GM12878 (cell line): ENCODE results near the gene FAM187B. TPM values are rescaled to one million over a fixed set of nuclear protein-coding genes. Genes with fewer than 3 reads are reported as not detected.

Source experiments
- CBFB ChIP-seq: IDR thresholded peaks from 2 replicates; pipeline ENCODE4 v1.6.1; 2016; ENCODE audit warnings: antibody characterized with exemption, low read depth
- CREM ChIP-seq: IDR thresholded peaks from 2 replicates; pipeline ENCODE4 v1.6.1; 2014; ENCODE audit warnings: antibody characterized with exemption, low read depth
- EGR1 ChIP-seq, 2 experiments: IDR thresholded peaks; 1 replicate in 1 of 2; 2 replicates in 1 of 2; pipeline ENCODE4 v1.6.1; 2011 to 2012; ENCODE audit warnings: low read depth in 2 of 2, low read length in 2 of 2, borderline replicate concordance in 1 of 2, mild to moderate bottlenecking in 1 of 2, moderate library complexity in 1 of 2
- FOS ChIP-seq: IDR thresholded peaks from 3 replicates; pipeline ENCODE4 v1.6.1; 2011; ENCODE audit warnings: borderline replicate concordance; ENCODE audit not compliant: insufficient read length; ENCODE audit errors: extremely low read depth
- KDM1A ChIP-seq: fragments of 200-600 bp; sonication (generic); IDR thresholded peaks from 2 replicates; pipeline ENCODE4 v1.6.1; 2016; ENCODE audit warnings: borderline replicate concordance
- MXI1 ChIP-seq: fragments of 150-350 bp; IDR thresholded peaks from 2 replicates; pipeline ENCODE4 v1.6.1; 2011; ENCODE audit warnings: low read depth, mild to moderate bottlenecking, inconsistent platforms, low read length, improper control_type of control experiment
- PML ChIP-seq: IDR thresholded peaks from 2 replicates; pipeline ENCODE4 v1.6.1; 2012; ENCODE audit warnings: low read length, inconsistent platforms
- RAD21 ChIP-seq: IDR thresholded peaks from 2 replicates; pipeline ENCODE4 v1.6.1; 2011; ENCODE audit warnings: mild to moderate bottlenecking, low read depth, low read length, moderate library complexity; ENCODE audit not compliant: insufficient read depth
- RELA ChIP-seq: fragments of 450-650 bp; IDR thresholded peaks from 2 replicates; pipeline ENCODE4 v1.8.0; 2014; ENCODE audit warnings: borderline replicate concordance; ENCODE audit not compliant: partially characterized antibody
- SRF ChIP-seq, 2 experiments: IDR thresholded peaks; 2 replicates each; pipeline ENCODE4 v1.6.1; 2011; ENCODE audit warnings: low read depth in 2 of 2, low read length in 2 of 2, mild to moderate bottlenecking in 1 of 2, moderate library complexity in 1 of 2
- SUPT20H ChIP-seq: IDR thresholded peaks from 2 replicates; pipeline ENCODE4 v1.6.1; 2011; ENCODE audit warnings: low read depth, mild to moderate bottlenecking, low read length, moderate library complexity, borderline replicate concordance; ENCODE audit not compliant: control insufficient read depth
- TCF3 ChIP-seq: IDR thresholded peaks from 2 replicates; pipeline ENCODE4 v1.6.1; 2012; ENCODE audit warnings: low read depth, mild to moderate bottlenecking, low read length, borderline replicate concordance; ENCODE audit not compliant: insufficient read depth
- TCF7 ChIP-seq: IDR thresholded peaks from 2 replicates; pipeline ENCODE4 v1.6.1; 2014; ENCODE audit warnings: antibody characterized with exemption, borderline replicate concordance
- ZNF207 ChIP-seq: fragments of 450-650 bp; IDR thresholded peaks from 2 replicates; pipeline ENCODE4 v1.6.1; 2014; ENCODE audit warnings: antibody characterized with exemption, mild to moderate bottlenecking, borderline replicate concordance
- ZNF24 ChIP-seq: fragments of 450-650 bp; IDR thresholded peaks from 2 replicates; pipeline ENCODE4 v1.6.1; 2017; ENCODE audit warnings: antibody characterized with exemption, mild to moderate bottlenecking
- ZNF274 ChIP-seq: IDR thresholded peaks from one replicate; pipeline ENCODE4 v1.8.0; 2011; ENCODE audit not compliant: insufficient read length, insufficient read depth
- ZSCAN29 ChIP-seq: fragments of 450-650 bp; IDR thresholded peaks from 2 replicates; pipeline ENCODE4 v1.6.1; 2017; ENCODE audit warnings: mild to moderate bottlenecking, moderate library complexity
- polyA plus RNA-seq, 11 experiments: library from polyadenylated mRNA; depleted of rRNA in 4 of 11; unstranded in 6 of 11; stranded (reverse) in 5 of 11; fragments of >200 nt; fragmentation: Nextera tagmentation in 4 of 11; fragmentation: Illumina TruSeq in 1 of 11; extraction: Ambion mirVana in 4 of 11; extraction: Trizol in 1 of 11; gene quantifications; 1 replicate in 1 of 11; 2 replicates in 10 of 11; pipeline versions ENCODE4 v1.2.1 to v1.2.3, GENCODE V29; 2011 to 2016; ENCODE audit warnings: inconsistent platforms in 2 of 11, missing spikeins in 2 of 11, low read depth in 1 of 11
- total RNA-seq, 4 experiments: library from RNA; depleted of rRNA in 3 of 4; stranded (reverse); fragments of >200 nt in 3 of 4; fragmentation: Illumina TruSeq in 1 of 4; extraction: Trizol in 1 of 4; gene quantifications; 2 replicates each; pipeline versions ENCODE4 v1.2.1 to v1.2.3, GENCODE V29; 2013 to 2021
- TF ChIP-seq, protein P1 (sequence below): fragments of 450-650 bp; IDR thresholded peaks from 2 replicates; pipeline ENCODE4 v1.6.1; 2017; ENCODE audit warnings: mild to moderate bottlenecking, moderate library complexity
- TF ChIP-seq, protein P2 (sequence below): fragments of 450-650 bp; formaldehyde crosslinking; IDR thresholded peaks from 2 replicates; pipeline ENCODE4 v1.4.0; 2022; ENCODE audit warnings: mild to moderate bottlenecking, moderate library complexity
- TF ChIP-seq, protein P3 (sequence below): fragments of 450-650 bp; IDR thresholded peaks from 2 replicates; pipeline ENCODE4 v1.6.1; 2017; ENCODE audit warnings: antibody characterized with exemption, mild to moderate bottlenecking, moderate library complexity

FAM187B gene
- total and polyA plus RNA-seq, 10 of the 15 experiments (the other 5 are each of a cell fraction or from before 2014, with no cell fraction given) = 0.05 TPM; not detected in 9

DNA sequence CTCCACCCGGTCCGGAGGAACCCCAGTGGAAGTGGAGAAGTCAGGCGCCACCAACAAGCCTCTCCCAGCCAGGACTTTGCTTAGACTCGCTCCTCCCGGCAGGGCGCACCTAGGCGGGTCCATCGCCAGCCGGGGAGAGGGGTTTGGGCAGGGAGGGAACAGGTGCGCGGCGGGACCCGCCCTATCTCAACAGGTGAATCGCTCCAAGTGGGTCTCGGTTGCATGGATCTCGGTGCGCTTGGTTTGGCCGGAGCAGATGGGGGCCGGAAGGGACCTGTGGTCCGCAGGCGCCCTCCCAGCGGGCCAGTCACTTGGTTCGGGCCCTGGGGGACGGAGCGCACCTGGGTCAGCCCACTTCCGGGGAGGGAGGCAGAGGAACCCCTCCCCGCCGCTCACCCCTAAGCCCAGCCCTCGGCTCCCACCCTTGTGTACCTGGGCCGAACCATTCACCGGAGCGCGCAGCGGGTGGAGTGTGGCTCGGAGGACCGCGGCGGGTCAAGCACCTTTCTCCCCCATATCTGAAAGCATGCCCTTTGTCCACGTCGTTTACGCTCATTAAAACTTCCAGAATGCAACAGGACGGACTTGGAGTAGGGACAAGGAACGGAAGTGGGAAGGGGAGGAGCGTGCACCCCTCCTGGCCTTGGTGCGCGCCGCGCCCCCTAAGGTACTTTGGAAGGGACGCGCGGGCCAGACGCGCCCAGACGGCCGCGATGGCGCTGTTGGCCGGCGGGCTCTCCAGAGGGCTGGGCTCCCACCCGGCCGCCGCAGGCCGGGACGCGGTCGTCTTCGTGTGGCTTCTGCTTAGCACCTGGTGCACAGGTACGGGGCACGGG lies 20.0 kb upstream of the FAM187B start, which contains the start of gene LSR (continued):
- TF ChIP-seq, protein P1, sequence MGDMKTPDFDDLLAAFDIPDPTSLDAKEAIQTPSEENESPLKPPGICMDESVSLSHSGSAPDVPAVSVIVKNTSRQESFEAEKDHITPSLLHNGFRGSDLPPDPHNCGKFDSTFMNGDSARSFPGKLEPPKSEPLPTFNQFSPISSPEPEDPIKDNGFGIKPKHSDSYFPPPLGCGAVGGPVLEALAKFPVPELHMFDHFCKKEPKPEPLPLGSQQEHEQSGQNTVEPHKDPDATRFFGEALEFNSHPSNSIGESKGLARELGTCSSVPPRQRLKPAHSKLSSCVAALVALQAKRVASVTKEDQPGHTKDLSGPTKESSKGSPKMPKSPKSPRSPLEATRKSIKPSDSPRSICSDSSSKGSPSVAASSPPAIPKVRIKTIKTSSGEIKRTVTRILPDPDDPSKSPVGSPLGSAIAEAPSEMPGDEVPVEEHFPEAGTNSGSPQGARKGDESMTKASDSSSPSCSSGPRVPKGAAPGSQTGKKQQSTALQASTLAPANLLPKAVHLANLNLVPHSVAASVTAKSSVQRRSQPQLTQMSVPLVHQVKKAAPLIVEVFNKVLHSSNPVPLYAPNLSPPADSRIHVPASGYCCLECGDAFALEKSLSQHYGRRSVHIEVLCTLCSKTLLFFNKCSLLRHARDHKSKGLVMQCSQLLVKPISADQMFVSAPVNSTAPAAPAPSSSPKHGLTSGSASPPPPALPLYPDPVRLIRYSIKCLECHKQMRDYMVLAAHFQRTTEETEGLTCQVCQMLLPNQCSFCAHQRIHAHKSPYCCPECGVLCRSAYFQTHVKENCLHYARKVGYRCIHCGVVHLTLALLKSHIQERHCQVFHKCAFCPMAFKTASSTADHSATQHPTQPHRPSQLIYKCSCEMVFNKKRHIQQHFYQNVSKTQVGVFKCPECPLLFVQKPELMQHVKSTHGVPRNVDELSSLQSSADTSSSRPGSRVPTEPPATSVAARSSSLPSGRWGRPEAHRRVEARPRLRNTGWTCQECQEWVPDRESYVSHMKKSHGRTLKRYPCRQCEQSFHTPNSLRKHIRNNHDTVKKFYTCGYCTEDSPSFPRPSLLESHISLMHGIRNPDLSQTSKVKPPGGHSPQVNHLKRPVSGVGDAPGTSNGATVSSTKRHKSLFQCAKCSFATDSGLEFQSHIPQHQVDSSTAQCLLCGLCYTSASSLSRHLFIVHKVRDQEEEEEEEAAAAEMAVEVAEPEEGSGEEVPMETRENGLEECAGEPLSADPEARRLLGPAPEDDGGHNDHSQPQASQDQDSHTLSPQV = no peak
- TF ChIP-seq, protein P2, sequence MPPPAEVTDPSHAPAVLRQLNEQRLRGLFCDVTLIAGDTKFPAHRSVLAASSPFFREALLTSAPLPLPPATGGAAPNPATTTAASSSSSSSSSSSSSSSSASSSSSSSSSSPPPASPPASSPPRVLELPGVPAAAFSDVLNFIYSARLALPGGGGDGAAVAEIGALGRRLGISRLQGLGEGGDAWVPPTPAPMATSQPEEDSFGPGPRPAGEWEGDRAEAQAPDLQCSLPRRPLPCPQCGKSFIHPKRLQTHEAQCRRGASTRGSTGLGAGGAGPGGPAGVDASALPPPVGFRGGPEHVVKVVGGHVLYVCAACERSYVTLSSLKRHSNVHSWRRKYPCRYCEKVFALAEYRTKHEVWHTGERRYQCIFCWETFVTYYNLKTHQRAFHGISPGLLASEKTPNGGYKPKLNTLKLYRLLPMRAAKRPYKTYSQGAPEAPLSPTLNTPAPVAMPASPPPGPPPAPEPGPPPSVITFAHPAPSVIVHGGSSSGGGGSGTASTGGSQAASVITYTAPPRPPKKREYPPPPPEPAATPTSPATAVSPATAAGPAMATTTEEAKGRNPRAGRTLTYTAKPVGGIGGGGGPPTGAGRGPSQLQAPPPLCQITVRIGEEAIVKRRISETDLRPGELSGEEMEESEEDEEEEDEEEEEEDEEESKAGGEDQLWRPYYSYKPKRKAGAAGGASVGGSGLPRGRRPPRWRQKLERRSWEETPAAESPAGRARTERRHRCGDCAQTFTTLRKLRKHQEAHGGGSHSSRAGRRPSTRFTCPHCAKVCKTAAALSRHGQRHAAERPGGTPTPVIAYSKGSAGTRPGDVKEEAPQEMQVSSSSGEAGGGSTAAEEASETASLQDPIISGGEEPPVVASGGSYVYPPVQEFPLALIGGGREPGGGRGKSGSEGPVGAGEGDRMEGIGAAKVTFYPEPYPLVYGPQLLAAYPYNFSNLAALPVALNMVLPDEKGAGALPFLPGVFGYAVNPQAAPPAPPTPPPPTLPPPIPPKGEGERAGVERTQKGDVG (CRISPR knock-in tag) = no peak
- TF ChIP-seq EGR1 (IDR thresholded peaks at IDR 0.05; ENCODE audit: borderline replicate concordance in 1 of 2, low read depth in 2 of 2, low read length in 2 of 2) (peak in 1 of 2 experiments; percentile 39; a peak in 1 of 3 replicates), CREM (peak; percentile 34; the same call in 1 of the 2 replicates), TCF7 (no peak), RELA (no peak), ZNF207 (peak; percentile 96), RAD21 (no peak), SUPT20H (no peak), MXI1 (no peak), PML (peak; percentile 44; the same call in 1 of the 2 replicates), ZNF24 (no peak), ZSCAN29 (no peak), TCF3 (peak; percentile 84; the same call in 1 of the 2 replicates), FOS (no peak), CBFB (peak; percentile 49), SRF (IDR thresholded peaks at IDR 0.05; ENCODE audit: low read depth in 2 of 2, low read length in 2 of 2) (no peak), KDM1A (no peak), ZNF274 (no peak)
- TF ChIP-seq, protein P3, sequence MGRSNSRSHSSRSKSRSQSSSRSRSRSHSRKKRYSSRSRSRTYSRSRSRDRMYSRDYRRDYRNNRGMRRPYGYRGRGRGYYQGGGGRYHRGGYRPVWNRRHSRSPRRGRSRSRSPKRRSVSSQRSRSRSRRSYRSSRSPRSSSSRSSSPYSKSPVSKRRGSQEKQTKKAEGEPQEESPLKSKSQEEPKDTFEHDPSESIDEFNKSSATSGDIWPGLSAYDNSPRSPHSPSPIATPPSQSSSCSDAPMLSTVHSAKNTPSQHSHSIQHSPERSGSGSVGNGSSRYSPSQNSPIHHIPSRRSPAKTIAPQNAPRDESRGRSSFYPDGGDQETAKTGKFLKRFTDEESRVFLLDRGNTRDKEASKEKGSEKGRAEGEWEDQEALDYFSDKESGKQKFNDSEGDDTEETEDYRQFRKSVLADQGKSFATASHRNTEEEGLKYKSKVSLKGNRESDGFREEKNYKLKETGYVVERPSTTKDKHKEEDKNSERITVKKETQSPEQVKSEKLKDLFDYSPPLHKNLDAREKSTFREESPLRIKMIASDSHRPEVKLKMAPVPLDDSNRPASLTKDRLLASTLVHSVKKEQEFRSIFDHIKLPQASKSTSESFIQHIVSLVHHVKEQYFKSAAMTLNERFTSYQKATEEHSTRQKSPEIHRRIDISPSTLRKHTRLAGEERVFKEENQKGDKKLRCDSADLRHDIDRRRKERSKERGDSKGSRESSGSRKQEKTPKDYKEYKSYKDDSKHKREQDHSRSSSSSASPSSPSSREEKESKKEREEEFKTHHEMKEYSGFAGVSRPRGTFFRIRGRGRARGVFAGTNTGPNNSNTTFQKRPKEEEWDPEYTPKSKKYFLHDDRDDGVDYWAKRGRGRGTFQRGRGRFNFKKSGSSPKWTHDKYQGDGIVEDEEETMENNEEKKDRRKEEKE = peak; percentile 96
